HCT116 (cell line): ENCODE results near the gene HOXD1. TPM values are rescaled to one million over a fixed set of nuclear protein-coding genes. Genes with fewer than 3 reads are reported as not detected.

Source experiments
- ATAC-seq: fragments of 200-7000 bp; cut with Tn5 transposase; 2 replicates; pipeline ENCODE4 v1.9.1; 2020; ENCODE audit warnings: mild to moderate bottlenecking, moderate library complexity
- BruUV-seq: library from RNA; stranded (reverse); fragments of 400-500 nt; replicated peaks from 2 replicates; lab custom pipeline; 2021; lab: Mats Ljungman, UMichigan
- CTCF ChIA-PET: fragments of 300-600 bp; sonication (Branson Sonifier 250); formaldehyde crosslinking; loops from one replicate; lab custom pipeline; 2021; ENCODE audit warnings: antibody characterized with exemption; lab: Charles Lee
- POLR2A ChIA-PET: fragments of 300-600, 350-600 bp; sonication (Branson Sonifier 250); formaldehyde crosslinking; loops from one replicate; lab custom pipeline; 2021; ENCODE audit warnings: antibody characterized with exemption; lab: Charles Lee
- RAD21 ChIA-PET, 2 experiments: fragments of 300-600 bp; sonication (Branson Sonifier 250); formaldehyde crosslinking; loops; one replicate each; lab custom pipeline; 2023; ENCODE audit warnings: low total read pairs in 2 of 2; ENCODE audit not compliant: uncharacterized antibody in 2 of 2, unreplicated experiment in 2 of 2, low non-redundant PET in 1 of 2; lab: Charles Lee
- DNase-seq: peaks from one replicate; pipeline ENCODE4 v3.0.0-alpha.2; 2010; ENCODE audit warnings: low read depth, low spot score
- H2AFZ ChIP-seq: fragments of 200-600 bp; shearing (Covaris generic), sonication (generic); 2 replicates; pipeline ENCODE4 v1.6.1; 2017; ENCODE audit warnings: low read depth, mixed run types, mixed read lengths, antibody characterized with exemption, low read length; ENCODE audit not compliant: poor library complexity, severe bottlenecking
- H3K27ac ChIP-seq: 2 replicates; pipeline ENCODE4 v1.5.1; 2012; ENCODE audit warnings: low read depth, low read length
- H3K27me3 ChIP-seq: fragments of 200-600 bp; sonication (generic); 2 replicates; pipeline ENCODE4 v1.6.1; 2016; ENCODE audit warnings: mixed run types, low read length, mixed read lengths; ENCODE audit not compliant: insufficient read depth
- H3K36me3 ChIP-seq, 2 experiments: fragments of 200-500 bp in 1 of 2; fragments of 200-600 bp in 1 of 2; sonication (Bioruptor generic) in 1 of 2; sonication (generic) in 1 of 2; 2 replicates each; pipeline versions ENCODE4 v1.5.1 to v1.6.1; 2014 to 2016; ENCODE audit warnings: low read length in 2 of 2, inconsistent platforms in 1 of 2, mixed read lengths in 1 of 2, mixed run types in 1 of 2; ENCODE audit not compliant: insufficient read depth in 2 of 2, control insufficient read depth in 1 of 2
- H3K4me1 ChIP-seq, 2 experiments: fragments of 200-600 bp in 1 of 2; sonication (generic) in 1 of 2; 2 replicates each; pipeline versions ENCODE4 v1.5.1 to v1.6.1; 2012 to 2017; ENCODE audit warnings: low read length in 2 of 2, inconsistent platforms in 1 of 2, mild to moderate bottlenecking in 1 of 2, mixed read lengths in 1 of 2, mixed run types in 1 of 2, moderate library complexity in 1 of 2; ENCODE audit not compliant: insufficient read depth in 2 of 2, control insufficient read depth in 1 of 2
- H3K4me2 ChIP-seq: fragments of 200-600 bp; sonication (generic); 2 replicates; pipeline ENCODE4 v1.6.1; 2017; ENCODE audit warnings: mixed run types, low read length, mixed read lengths
- H3K4me3 ChIP-seq, 2 experiments: fragments of 200-600 bp in 1 of 2; sonication (generic) in 1 of 2; replicated peaks in 1 of 2; 2 replicates each; pipeline ENCODE4 v1.5.1; 2011 to 2016; ENCODE audit warnings: low read length in 2 of 2, control low read depth in 1 of 2, low read depth in 1 of 2, mild to moderate bottlenecking in 1 of 2, mixed read lengths in 1 of 2, mixed run types in 1 of 2
- H3K79me2 ChIP-seq: fragments of 200-600 bp; sonication (generic); 2 replicates; pipeline ENCODE4 v1.6.1; 2017; ENCODE audit warnings: mild to moderate bottlenecking, mixed run types, low read length, moderate library complexity, mixed read lengths; ENCODE audit not compliant: insufficient read depth
- H3K9ac ChIP-seq: fragments of 200-600 bp; sonication (generic); 2 replicates; pipeline ENCODE4 v1.6.1; 2016; ENCODE audit warnings: low read length, mixed read lengths
- H3K9me2 ChIP-seq: fragments of 200-600 bp; sonication (generic), shearing (Covaris generic); 2 replicates; pipeline ENCODE4 v1.6.1; 2017; ENCODE audit warnings: mixed run types, mild to moderate bottlenecking, moderate library complexity; ENCODE audit not compliant: insufficient read depth
- H3K9me3 ChIP-seq, 2 experiments: fragments of 200-500 bp in 1 of 2; fragments of 200-600 bp in 1 of 2; sonication (Bioruptor generic) in 1 of 2; sonication (generic) in 1 of 2; 2 replicates each; pipeline ENCODE4 v1.6.1; 2014 to 2017; ENCODE audit warnings: low read length in 2 of 2, mixed read lengths in 2 of 2, inconsistent platforms in 1 of 2, low read depth in 1 of 2, mild to moderate bottlenecking in 1 of 2, mixed run types in 1 of 2, moderate library complexity in 1 of 2; ENCODE audit not compliant: control insufficient read depth in 1 of 2, insufficient read depth in 1 of 2
- H4K20me1 ChIP-seq: fragments of 200-600 bp; sonication (generic), shearing (Covaris generic); 2 replicates; pipeline ENCODE4 v1.6.1; 2017; ENCODE audit warnings: mixed run types, mild to moderate bottlenecking, moderate library complexity; ENCODE audit not compliant: insufficient read depth
- CBX3 ChIP-seq: IDR thresholded peaks from 2 replicates; pipeline ENCODE4 v1.6.1; 2012; ENCODE audit warnings: low read depth
- CTCF ChIP-seq, 3 experiments: fragments of 200-600 bp in 1 of 3; sonication (generic) in 1 of 3; IDR thresholded peaks in 2 of 3; conservative IDR thresholded peaks in 1 of 3; 2 replicates each; pipeline ENCODE4 v1.5.1; 2012 to 2017; ENCODE audit warnings: low read depth in 2 of 3, low read length in 2 of 3, antibody characterized with exemption in 1 of 3, borderline replicate concordance in 1 of 3, control low read depth in 1 of 3, mild to moderate bottlenecking in 1 of 3, mixed read lengths in 1 of 3, mixed run types in 1 of 3, moderate library complexity in 1 of 3; ENCODE audit not compliant: insufficient read depth in 1 of 3
- ELF1 ChIP-seq: IDR thresholded peaks from 2 replicates; pipeline ENCODE4 v1.6.1; 2012; ENCODE audit warnings: low read depth, borderline replicate concordance
- EZH2phosphoT487 ChIP-seq: fragments of 200-600 bp; IDR thresholded peaks from 2 replicates; pipeline ENCODE4 v1.6.1; 2018; ENCODE audit warnings: antibody characterized with exemption, borderline replicate concordance
- MAX ChIP-seq: IDR thresholded peaks from 2 replicates; pipeline ENCODE4 v1.6.1; 2012
- POLR2AphosphoS5 ChIP-seq: IDR thresholded peaks from 2 replicates; pipeline ENCODE4 v1.6.1; 2011; ENCODE audit warnings: mild to moderate bottlenecking, low read depth, low read length, moderate library complexity
- RAD21 ChIP-seq: IDR thresholded peaks from 2 replicates; pipeline ENCODE4 v1.6.1; 2012; ENCODE audit warnings: low read depth, mild to moderate bottlenecking
- SRF ChIP-seq: IDR thresholded peaks from 2 replicates; pipeline ENCODE4 v1.6.1; 2012; ENCODE audit warnings: low read depth
- ZFX ChIP-seq: fragments of 450-650 bp; IDR thresholded peaks from 2 replicates; pipeline ENCODE4 v1.6.1; 2017
- intact Hi-C: fragments of 100-400 bp; cut with micrococcal nuclease; formaldehyde crosslinking; loops from 2 replicates; pipeline ENCODE4 v1.10.0; 2022
- total RNA-seq: library from RNA; stranded (reverse); gene quantifications from one replicate; pipeline ENCODE4 v1.2.1, GENCODE V29; 2021; ENCODE audit not compliant: unreplicated experiment

The HOXD1 gene
- total RNA-seq, 1 experiment from 2014 or later, result not detected

GRCh38 chr2:176140513-176141317 is 47.8 kb upstream of the HOXD1 start:
- CTCF ChIA-PET, result interaction anchor here (0.6 to 6.5 kb wide), 21 partner anchors 10 to 1024 kb away, joined by 3 to 109 read pairs (median 6); partner anchors contain the start of gene HOXD8
- peak overlapping the region; percentile 78 for H3K4me2 ChIP-seq
- H3K27me3 ChIP-seq, result no peaks in the 10 kb centered on the region
- peak overlapping the region; percentile 72 for H2AFZ ChIP-seq
- no peaks in the 10 kb centered on the region for H3K79me2 ChIP-seq
- ATAC-seq (peak; percentile 90), DNase-seq (peak; percentile 48)
- RAD21 ChIA-PET, result interaction anchor here (0.6 to 2.2 kb wide), 10 partner anchors 306 to 1105 kb away, joined by 3 to 16 read pairs (median 8); no protein-coding TSS in a partner anchor
- peak overlapping the region; percentile 23; the same call in 1 of the 2 replicates for H3K9ac ChIP-seq
- no peak overlapping the region; the same call in 1 of the 2 replicates for H3K27ac ChIP-seq
- intact Hi-C loops, result loop anchor here (1.0 kb wide), 3 partner anchors 315 to 498 kb away; no protein-coding TSS in a partner anchor
- peaks cover 2 to 18% of the 10 kb centered on the region in 2 experiments; a peak in 3 of 4 replicates for H3K4me1 ChIP-seq
- no peaks in the 10 kb centered on the region for H3K36me3 ChIP-seq
- no peaks in the 10 kb centered on the region for H4K20me1 ChIP-seq
- no TSS peak for BruUV-seq
- H3K9me2 ChIP-seq, result no peaks in the 10 kb centered on the region
- POLR2A ChIA-PET, result interaction anchor here (1.1 kb wide), 1 partner anchor 414 kb away, joined by 4 read pairs; no protein-coding TSS in a partner anchor
- peak overlapping the region; percentile 25 to 40 for H3K4me3 ChIP-seq
- TF ChIP-seq CTCF (IDR thresholded peaks at IDR 0.05 in 2 of 3, conservative IDR thresholded peaks at IDR 0.05 in 1 of 3; ENCODE audit: borderline replicate concordance in 1 of 3, insufficient read depth in 1 of 3, low read depth in 2 of 3, low read length in 2 of 3) (peak; percentile 83 to 97 (median 86)), EZH2phosphoT487 (no peak), CBX3 (peak; percentile 58; the same call in 1 of the 2 replicates), ZFX (peak; percentile 39; the same call in 1 of the 2 replicates), SRF (no peak), MAX (peak; percentile 67), ELF1 (peak; percentile 37; the same call in 1 of the 2 replicates), POLR2AphosphoS5 (0 out of 2 replicates have a peak, but pooled peaks have one; percentile 20), RAD21 (peak; percentile 98)
- no peaks in the 10 kb centered on the region for H3K9me3 ChIP-seq
